Measurements from ENCODE around the gene IRAK2.

- TF ChIP-seq CTCF (IDR thresholded peaks at IDR 0.05; ENCODE audit: low read length) (no peak), EZH2 (IDR thresholded peaks at IDR 0.05; ENCODE audit: borderline replicate concordance, low read length) (no peak)
These were observed 52.6 kb downstream of the IRAK2 start for GRCh38 chr3:10217359-10217758.

Data from OCI-LY1 (cell line).